G401.6 (cell line): ENCODE results near the gene IQCN.

Experiments used
- FAIRE-seq: peaks from 2 replicates; lab custom pipeline; 2012; peaks lifted over from hg19 to GRCh38; lab: Jason Lieb, UNC

IQCN gene

GRCh38 chr19:18306209-18306887, 32.1 kb upstream of the IQCN start:
- FAIRE-seq: no peak

- no peak for FAIRE-seq
These were observed 30.4 kb upstream of the IQCN start for GRCh38 chr19:18304458-18305310.

- no peak for FAIRE-seq
These were observed 29.9 kb upstream of the IQCN start for GRCh38 chr19:18304208-18304457.

GRCh38 chr19:18301718-18302111, 27.5 kb upstream of the IQCN start:
- FAIRE-seq: no peak

- FAIRE-seq: no peak
These were observed 26.9 kb upstream of the IQCN start for GRCh38 chr19:18300930-18301717.

- no peak for FAIRE-seq
These were observed 25.4 kb upstream of the IQCN start for GRCh38 chr19:18299654-18300053.

- no peak for FAIRE-seq
These were observed 24.3 kb upstream of the IQCN start for GRCh38 chr19:18298601-18299000.

- no peak for FAIRE-seq
These were observed 23.1 kb upstream of the IQCN start for GRCh38 chr19:18297308-18297707.

- FAIRE-seq: no peak
These were observed 20.8 kb upstream of the IQCN start for GRCh38 chr19:18295034-18295451.

- no peak for FAIRE-seq
These were observed 20.2 kb upstream of the IQCN start for GRCh38 chr19:18294467-18294864.

- FAIRE-seq: no peak
These were observed 19.6 kb upstream of the IQCN start for GRCh38 chr19:18293642-18294466.

- no peak for FAIRE-seq
These were observed 18.8 kb upstream of the IQCN start for GRCh38 chr19:18292810-18293641.

- no peak for FAIRE-seq
These were observed 18.2 kb upstream of the IQCN start for GRCh38 chr19:18292462-18292809.

- peak; percentile 44 for FAIRE-seq
These were observed 17.6 kb upstream of the IQCN start for GRCh38 chr19:18291590-18292461.

GRCh38 chr19:18291019-18291524, 16.8 kb upstream of the IQCN start:
- FAIRE-seq: no peak

GRCh38 chr19:18290302-18291018, 16.2 kb upstream of the IQCN start:
- FAIRE-seq: no peak

- no peak for FAIRE-seq
These were observed 15.4 kb upstream of the IQCN start for GRCh38 chr19:18289471-18290301.
